ENCODE measurements around the gene CLPSL2.

CLPSL2 gene

DNA sequence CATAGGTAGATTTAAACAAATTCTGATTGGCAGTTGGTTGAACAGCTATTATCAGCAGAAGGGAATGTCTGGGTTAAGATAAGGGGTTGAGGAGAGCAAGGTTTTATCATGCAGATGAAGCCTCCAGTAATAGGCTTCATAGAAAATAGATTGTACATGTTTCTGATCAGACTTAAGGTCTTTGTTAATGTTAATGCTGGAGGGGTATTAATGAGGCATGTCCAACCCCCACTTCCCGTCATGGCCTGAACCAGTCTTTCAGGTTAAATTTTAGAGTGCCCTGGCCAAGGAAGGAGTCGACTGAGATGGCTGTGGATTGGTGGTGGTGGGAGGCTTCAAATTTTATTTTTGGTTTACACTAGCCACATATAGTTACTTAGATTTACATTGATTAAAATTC lies 7.8 kb downstream of the CLPSL2 start:
- H3K4me2 ChIP-seq (ENCODE audit: insufficient read depth, low read length): no peak overlapping the region
- no peaks in the 10 kb centered on the region for H4K20me1 ChIP-seq (ENCODE audit: insufficient read depth, low read length)
- H3K36me3 ChIP-seq (ENCODE audit: insufficient read depth, low read length): no peaks in the 10 kb centered on the region
- H3K79me2 ChIP-seq (ENCODE audit: insufficient read depth, low read length): no peaks in the 10 kb centered on the region
- ATAC-seq (ENCODE audit: insufficient read depth, low read depth) (no peak), DNase-seq (no peak)
- H3K4me3 ChIP-seq (ENCODE audit: low read depth in 1 of 2, low read length in 2 of 2): no peak overlapping the region
- H3K9me3 ChIP-seq (ENCODE audit: insufficient read depth, low read length, severe bottlenecking): no peaks in the 10 kb centered on the region
- no peaks in the 10 kb centered on the region for H3K4me1 ChIP-seq (ENCODE audit: insufficient read depth, low read length)
- H3K27me3 ChIP-seq (ENCODE audit: insufficient read depth, low read length, poor library complexity): peaks cover 6% of the 10 kb centered on the region
- TF ChIP-seq, protein P1, sequence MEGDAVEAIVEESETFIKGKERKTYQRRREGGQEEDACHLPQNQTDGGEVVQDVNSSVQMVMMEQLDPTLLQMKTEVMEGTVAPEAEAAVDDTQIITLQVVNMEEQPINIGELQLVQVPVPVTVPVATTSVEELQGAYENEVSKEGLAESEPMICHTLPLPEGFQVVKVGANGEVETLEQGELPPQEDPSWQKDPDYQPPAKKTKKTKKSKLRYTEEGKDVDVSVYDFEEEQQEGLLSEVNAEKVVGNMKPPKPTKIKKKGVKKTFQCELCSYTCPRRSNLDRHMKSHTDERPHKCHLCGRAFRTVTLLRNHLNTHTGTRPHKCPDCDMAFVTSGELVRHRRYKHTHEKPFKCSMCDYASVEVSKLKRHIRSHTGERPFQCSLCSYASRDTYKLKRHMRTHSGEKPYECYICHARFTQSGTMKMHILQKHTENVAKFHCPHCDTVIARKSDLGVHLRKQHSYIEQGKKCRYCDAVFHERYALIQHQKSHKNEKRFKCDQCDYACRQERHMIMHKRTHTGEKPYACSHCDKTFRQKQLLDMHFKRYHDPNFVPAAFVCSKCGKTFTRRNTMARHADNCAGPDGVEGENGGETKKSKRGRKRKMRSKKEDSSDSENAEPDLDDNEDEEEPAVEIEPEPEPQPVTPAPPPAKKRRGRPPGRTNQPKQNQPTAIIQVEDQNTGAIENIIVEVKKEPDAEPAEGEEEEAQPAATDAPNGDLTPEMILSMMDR (IDR thresholded peaks at IDR 0.05; ENCODE audit: borderline replicate concordance, extremely low read depth, low read length, poor library complexity, severe bottlenecking): no peak
- TF ChIP-seq EZH2 (IDR thresholded peaks at IDR 0.05; ENCODE audit: borderline replicate concordance, low read depth, low read length, severe bottlenecking): no peak
- no peak overlapping the region for H2AFZ ChIP-seq (ENCODE audit: low read depth, low read length)
- H3K27ac ChIP-seq (ENCODE audit: low read length): no peak overlapping the region
- no peak overlapping the region for H3K9ac ChIP-seq (ENCODE audit: low read depth, low read length)

DNA sequence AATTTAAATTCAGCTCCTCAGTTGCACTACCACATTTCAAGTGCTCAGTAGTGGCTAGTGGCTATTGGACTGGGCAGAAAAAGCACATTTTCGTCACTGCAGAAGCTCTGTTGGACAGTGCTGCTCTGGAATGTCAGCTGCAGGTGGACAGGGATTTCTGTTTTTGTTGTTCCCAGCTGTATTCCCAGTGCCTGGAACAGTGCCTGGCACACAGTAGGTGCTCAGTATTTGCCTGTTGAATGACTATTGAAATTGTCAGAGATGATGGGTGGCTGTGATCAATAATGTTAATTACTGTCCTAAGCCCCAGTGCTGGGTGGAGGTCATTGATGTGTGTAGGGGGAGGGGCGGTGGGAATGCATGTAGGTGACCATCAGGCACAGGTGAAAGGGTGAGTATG lies 9.9 kb downstream of the CLPSL2 start:
- H3K36me3 ChIP-seq (ENCODE audit: insufficient read depth, low read length): no peaks in the 10 kb centered on the region
- no peak overlapping the region for H3K4me2 ChIP-seq (ENCODE audit: insufficient read depth, low read length)
- peaks cover 6% of the 10 kb centered on the region for H3K27me3 ChIP-seq (ENCODE audit: insufficient read depth, low read length, poor library complexity)
- TF ChIP-seq EZH2 (IDR thresholded peaks at IDR 0.05; ENCODE audit: borderline replicate concordance, low read depth, low read length, severe bottlenecking): no peak
- TF ChIP-seq, protein P1 (IDR thresholded peaks at IDR 0.05; ENCODE audit: borderline replicate concordance, extremely low read depth, low read length, poor library complexity, severe bottlenecking): no peak
- no peaks in the 10 kb centered on the region for H3K4me1 ChIP-seq (ENCODE audit: insufficient read depth, low read length)
- H3K9ac ChIP-seq (ENCODE audit: low read depth, low read length): no peak overlapping the region
- H4K20me1 ChIP-seq (ENCODE audit: insufficient read depth, low read length): no peaks in the 10 kb centered on the region
- ATAC-seq (ENCODE audit: insufficient read depth, low read depth) (no peak), DNase-seq (no peak)
- no peak overlapping the region for H3K4me3 ChIP-seq (ENCODE audit: low read depth in 1 of 2, low read length in 2 of 2)
- no peaks in the 10 kb centered on the region for H3K9me3 ChIP-seq (ENCODE audit: insufficient read depth, low read length, severe bottlenecking)
- H2AFZ ChIP-seq (ENCODE audit: low read depth, low read length): no peak overlapping the region
- H3K27ac ChIP-seq (ENCODE audit: low read length): no peak overlapping the region
- H3K79me2 ChIP-seq (ENCODE audit: insufficient read depth, low read length): no peaks in the 10 kb centered on the region

DNA sequence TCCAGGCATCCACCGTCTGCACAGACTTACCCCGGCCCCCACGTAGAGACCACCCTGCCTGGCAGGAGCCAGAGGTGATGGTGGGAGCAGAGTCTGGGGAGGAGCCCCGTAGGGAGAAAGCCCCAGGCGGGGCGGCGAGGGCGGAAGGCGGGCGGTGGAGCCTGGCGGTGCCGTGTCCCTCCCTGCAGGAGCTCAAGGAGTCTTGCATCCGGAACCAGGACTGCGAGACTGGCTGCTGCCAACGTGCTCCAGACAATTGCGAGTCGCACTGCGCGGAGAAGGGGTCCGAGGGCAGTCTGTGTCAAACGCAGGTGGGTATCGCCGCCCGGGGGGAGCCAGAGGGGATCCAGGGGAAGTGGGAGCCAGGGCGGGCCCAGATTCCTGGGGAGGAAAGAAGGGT lies 10.4 kb downstream of the CLPSL2 start:
- TF ChIP-seq, protein P1 (IDR thresholded peaks at IDR 0.05; ENCODE audit: borderline replicate concordance, extremely low read depth, low read length, poor library complexity, severe bottlenecking): no peak
- TF ChIP-seq EZH2 (IDR thresholded peaks at IDR 0.05; ENCODE audit: borderline replicate concordance, low read depth, low read length, severe bottlenecking): no peak
- H3K4me1 ChIP-seq (ENCODE audit: insufficient read depth, low read length): no peaks in the 10 kb centered on the region
- H3K9ac ChIP-seq (ENCODE audit: low read depth, low read length): no peak overlapping the region
- no peak overlapping the region for H3K27ac ChIP-seq (ENCODE audit: low read length)
- H3K4me3 ChIP-seq (ENCODE audit: low read depth in 1 of 2, low read length in 2 of 2): no peak overlapping the region
- no peaks in the 10 kb centered on the region for H3K36me3 ChIP-seq (ENCODE audit: insufficient read depth, low read length)
- no peak overlapping the region for H2AFZ ChIP-seq (ENCODE audit: low read depth, low read length)
- H3K79me2 ChIP-seq (ENCODE audit: insufficient read depth, low read length): no peaks in the 10 kb centered on the region
- H4K20me1 ChIP-seq (ENCODE audit: insufficient read depth, low read length): no peaks in the 10 kb centered on the region
- H3K4me2 ChIP-seq (ENCODE audit: insufficient read depth, low read length): no peak overlapping the region
- no peak for ATAC-seq (ENCODE audit: insufficient read depth, low read depth)
- H3K27me3 ChIP-seq (ENCODE audit: insufficient read depth, low read length, poor library complexity): peaks cover 6% of the 10 kb centered on the region
- no peak for DNase-seq
- H3K9me3 ChIP-seq (ENCODE audit: insufficient read depth, low read length, severe bottlenecking): no peaks in the 10 kb centered on the region

Data from DND-41 (cell line).